HepG2 (cell line): ENCODE results near the gene EMP2.

Experiments
- POLR2G ChIP-seq: fragments of 200-400 bp; formaldehyde crosslinking; IDR thresholded peaks from 2 replicates; pipeline ENCODE4 v1.6.1; 2018; ENCODE audit warnings: mild to moderate bottlenecking, low read depth, low read length, moderate library complexity
- ZBTB1 ChIP-seq: sonication (generic); formaldehyde crosslinking; IDR thresholded peaks from 2 replicates; pipeline ENCODE4 v1.4.0; 2020; ENCODE audit warnings: missing genetic modification reagents, borderline replicate concordance
- TF ChIP-seq, protein P1 (sequence below): sonication (generic); formaldehyde crosslinking; IDR thresholded peaks from 2 replicates; pipeline ENCODE4 v1.5.0; 2020; ENCODE audit warnings: mild to moderate bottlenecking, missing genetic modification reagents, moderate library complexity
- TF ChIP-seq, protein P2 (sequence below): sonication (generic); formaldehyde crosslinking; IDR thresholded peaks from 2 replicates; pipeline ENCODE4 v1.5.0; 2020; ENCODE audit warnings: missing genetic modification reagents

DNA sequence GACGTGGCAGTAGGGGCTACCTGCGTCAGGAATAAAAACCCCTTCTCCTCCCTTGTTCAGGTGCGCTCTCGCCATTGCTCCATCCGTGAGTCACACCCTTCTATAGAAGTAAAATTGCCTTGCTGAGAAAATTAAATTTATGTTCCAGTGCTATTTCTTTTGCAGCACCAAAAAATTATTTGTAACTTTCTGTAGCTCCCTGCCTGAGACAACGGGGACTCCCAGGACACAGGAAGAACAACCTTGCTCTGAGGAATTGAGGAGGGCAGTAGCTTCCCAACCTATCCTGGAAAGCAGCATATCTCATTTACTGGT lies 85.4 kb downstream of the EMP2 start:
- TF ChIP-seq, protein P1, sequence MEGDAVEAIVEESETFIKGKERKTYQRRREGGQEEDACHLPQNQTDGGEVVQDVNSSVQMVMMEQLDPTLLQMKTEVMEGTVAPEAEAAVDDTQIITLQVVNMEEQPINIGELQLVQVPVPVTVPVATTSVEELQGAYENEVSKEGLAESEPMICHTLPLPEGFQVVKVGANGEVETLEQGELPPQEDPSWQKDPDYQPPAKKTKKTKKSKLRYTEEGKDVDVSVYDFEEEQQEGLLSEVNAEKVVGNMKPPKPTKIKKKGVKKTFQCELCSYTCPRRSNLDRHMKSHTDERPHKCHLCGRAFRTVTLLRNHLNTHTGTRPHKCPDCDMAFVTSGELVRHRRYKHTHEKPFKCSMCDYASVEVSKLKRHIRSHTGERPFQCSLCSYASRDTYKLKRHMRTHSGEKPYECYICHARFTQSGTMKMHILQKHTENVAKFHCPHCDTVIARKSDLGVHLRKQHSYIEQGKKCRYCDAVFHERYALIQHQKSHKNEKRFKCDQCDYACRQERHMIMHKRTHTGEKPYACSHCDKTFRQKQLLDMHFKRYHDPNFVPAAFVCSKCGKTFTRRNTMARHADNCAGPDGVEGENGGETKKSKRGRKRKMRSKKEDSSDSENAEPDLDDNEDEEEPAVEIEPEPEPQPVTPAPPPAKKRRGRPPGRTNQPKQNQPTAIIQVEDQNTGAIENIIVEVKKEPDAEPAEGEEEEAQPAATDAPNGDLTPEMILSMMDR: no peak
- TF ChIP-seq, protein P2, sequence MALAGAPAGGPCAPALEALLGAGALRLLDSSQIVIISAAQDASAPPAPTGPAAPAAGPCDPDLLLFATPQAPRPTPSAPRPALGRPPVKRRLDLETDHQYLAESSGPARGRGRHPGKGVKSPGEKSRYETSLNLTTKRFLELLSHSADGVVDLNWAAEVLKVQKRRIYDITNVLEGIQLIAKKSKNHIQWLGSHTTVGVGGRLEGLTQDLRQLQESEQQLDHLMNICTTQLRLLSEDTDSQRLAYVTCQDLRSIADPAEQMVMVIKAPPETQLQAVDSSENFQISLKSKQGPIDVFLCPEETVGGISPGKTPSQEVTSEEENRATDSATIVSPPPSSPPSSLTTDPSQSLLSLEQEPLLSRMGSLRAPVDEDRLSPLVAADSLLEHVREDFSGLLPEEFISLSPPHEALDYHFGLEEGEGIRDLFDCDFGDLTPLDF: no peak
- TF ChIP-seq POLR2G (no peak), ZBTB1 (no peak)
